ENCODE results near the gene ECHS1.
"Not testable (repeated sequence)": the region's sequence is repeated elsewhere in the genome, so short reads cannot be mapped to it uniquely, and the experiment has no call there.

The ECHS1 gene

DNA sequence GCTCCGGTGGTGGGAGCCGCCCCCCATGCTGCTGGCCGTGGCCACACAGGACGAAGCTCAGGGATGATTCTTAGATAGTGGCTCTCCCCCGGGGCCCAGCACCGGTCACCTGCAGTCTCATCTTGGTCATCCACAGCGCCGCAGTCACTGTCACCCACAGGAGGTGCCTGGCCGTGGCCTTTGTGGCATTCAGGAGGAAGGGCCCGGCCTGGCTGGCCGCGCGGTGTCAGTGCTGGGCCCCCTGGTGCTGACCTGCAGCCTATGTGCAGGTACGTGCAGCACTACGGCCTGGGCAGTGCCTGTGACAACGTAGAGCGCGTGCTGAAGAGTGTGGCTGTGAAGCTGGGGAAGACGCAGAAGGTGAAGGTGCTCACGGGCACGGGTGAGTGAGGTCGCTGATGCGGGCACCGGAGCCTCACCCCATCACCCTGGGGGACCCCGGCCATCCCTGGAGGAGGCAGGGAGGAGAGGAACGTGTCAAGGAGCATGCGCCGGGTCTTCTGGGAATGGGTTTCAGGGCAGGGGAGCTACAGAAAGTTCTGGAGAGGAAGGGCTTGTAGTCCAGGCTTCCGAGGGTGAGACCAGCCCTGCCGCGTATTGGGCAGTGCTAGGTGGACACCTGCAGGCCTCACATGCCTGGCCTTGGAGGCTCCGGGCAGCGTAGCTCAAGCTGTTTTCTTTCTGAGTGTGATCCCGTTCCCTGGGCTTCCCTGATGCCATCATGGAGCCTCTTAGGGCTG is 46.2 kb upstream of the ECHS1 start:
- H3K4me3 ChIP-seq (ENCODE audit: control insufficient read depth, low read depth, low read length) = no peak overlapping the region
- DNase-seq (ENCODE audit: low read depth) = no peak
- TF ChIP-seq, protein P1, sequence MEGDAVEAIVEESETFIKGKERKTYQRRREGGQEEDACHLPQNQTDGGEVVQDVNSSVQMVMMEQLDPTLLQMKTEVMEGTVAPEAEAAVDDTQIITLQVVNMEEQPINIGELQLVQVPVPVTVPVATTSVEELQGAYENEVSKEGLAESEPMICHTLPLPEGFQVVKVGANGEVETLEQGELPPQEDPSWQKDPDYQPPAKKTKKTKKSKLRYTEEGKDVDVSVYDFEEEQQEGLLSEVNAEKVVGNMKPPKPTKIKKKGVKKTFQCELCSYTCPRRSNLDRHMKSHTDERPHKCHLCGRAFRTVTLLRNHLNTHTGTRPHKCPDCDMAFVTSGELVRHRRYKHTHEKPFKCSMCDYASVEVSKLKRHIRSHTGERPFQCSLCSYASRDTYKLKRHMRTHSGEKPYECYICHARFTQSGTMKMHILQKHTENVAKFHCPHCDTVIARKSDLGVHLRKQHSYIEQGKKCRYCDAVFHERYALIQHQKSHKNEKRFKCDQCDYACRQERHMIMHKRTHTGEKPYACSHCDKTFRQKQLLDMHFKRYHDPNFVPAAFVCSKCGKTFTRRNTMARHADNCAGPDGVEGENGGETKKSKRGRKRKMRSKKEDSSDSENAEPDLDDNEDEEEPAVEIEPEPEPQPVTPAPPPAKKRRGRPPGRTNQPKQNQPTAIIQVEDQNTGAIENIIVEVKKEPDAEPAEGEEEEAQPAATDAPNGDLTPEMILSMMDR (IDR thresholded peaks at IDR 0.05; ENCODE audit: control insufficient read depth, insufficient read depth, low read depth, low read length, missing control alignments) = no peak

- TF ChIP-seq, protein P1 (IDR thresholded peaks at IDR 0.05; ENCODE audit: control insufficient read depth, insufficient read depth, low read depth, low read length, missing control alignments) = no peak
- H3K4me3 ChIP-seq (ENCODE audit: control insufficient read depth, low read depth, low read length) = no peak overlapping the region
- DNase-seq (ENCODE audit: low read depth) = no peak
These were observed 45.3 kb upstream of the ECHS1 start for GRCh38 chr10:133418289-133418993.

- TF ChIP-seq, protein P1 (IDR thresholded peaks at IDR 0.05; ENCODE audit: control insufficient read depth, insufficient read depth, low read depth, low read length, missing control alignments) = no peak
- DNase-seq (ENCODE audit: low read depth) = no peak
- no peak overlapping the region for H3K4me3 ChIP-seq (ENCODE audit: control insufficient read depth, low read depth, low read length)
These were observed 42.6 kb upstream of the ECHS1 start for GRCh38 chr10:133415752-133416151.

DNA sequence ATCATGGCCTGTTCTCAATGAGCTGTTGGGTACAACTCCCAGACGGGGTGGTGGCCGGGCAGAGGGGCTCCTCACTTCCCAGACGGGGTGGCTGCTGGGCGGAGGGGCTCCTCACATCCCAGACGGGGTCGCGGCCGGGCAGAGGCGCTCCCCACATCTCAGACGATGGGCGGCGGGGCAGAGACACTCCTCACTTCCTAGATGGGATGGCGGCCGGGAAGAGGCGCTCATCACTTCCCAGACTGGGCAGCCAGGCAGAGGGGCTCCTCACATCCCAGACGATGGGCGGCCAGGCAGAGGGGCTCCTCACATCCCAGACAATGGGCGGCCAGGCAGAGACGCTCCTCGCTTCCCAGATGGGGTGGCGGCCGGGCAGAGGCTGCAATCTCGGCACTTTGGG is 41.2 kb upstream of the ECHS1 start:
- not testable (repeated sequence) for DNase-seq (ENCODE audit: low read depth); H3K4me3 ChIP-seq (ENCODE audit: control insufficient read depth, low read depth, low read length)

DNA sequence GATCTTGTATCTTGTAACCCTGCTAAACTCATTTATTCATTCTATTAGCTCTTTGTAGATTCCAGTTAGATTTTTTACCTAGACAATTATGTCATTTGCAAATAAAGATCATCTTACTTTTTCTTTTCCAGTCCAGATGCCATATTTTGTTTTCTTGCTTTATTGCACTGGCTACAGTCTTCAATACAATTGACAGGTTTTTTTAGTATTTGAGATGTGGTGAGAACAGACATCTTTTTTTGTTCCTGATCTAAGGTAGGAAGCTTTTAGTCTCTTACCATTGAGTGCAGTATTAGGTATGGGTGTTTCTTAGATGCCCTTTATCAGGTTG is 39.2 kb upstream of the ECHS1 start:
- no peak overlapping the region for H3K4me3 ChIP-seq (ENCODE audit: control insufficient read depth, low read depth, low read length)
- TF ChIP-seq, protein P1 (IDR thresholded peaks at IDR 0.05; ENCODE audit: control insufficient read depth, insufficient read depth, low read depth, low read length, missing control alignments) = no peak
- DNase-seq (ENCODE audit: low read depth) = no peak

GRCh38 chr10:133411523-133412380 is 38.6 kb upstream of the ECHS1 start:
- no peak for DNase-seq (ENCODE audit: low read depth)
- TF ChIP-seq, protein P1 (IDR thresholded peaks at IDR 0.05; ENCODE audit: control insufficient read depth, insufficient read depth, low read depth, low read length, missing control alignments) = no peak
- no peak overlapping the region for H3K4me3 ChIP-seq (ENCODE audit: control insufficient read depth, low read depth, low read length)

Measured in AG09309 (cell line).